ENCODE measurements around the gene SPTLC2.

GRCh38 chr14:77478029-77478428 is 138.4 kb downstream of the SPTLC2 start:
- TF ChIP-seq CTCF (IDR thresholded peaks at IDR 0.05) (no peak), POLR2A (IDR thresholded peaks at IDR 0.05) (no peak)

All from suprapubic skin (tissue), 3 donors.